Gastrocnemius medialis (tissue), 4 donors: ENCODE results near the gene CLSTN2.

Experiments
- CTCF ChIP-seq, 5 experiments: fragments of 450-650 bp in 3 of 5; fragments of 200-600 bp in 2 of 5; sonication (generic) in 2 of 5; IDR thresholded peaks in 4 of 5; conservative IDR thresholded peaks in 1 of 5; 1 replicate in 4 of 5; 2 replicates in 1 of 5; pipeline ENCODE4 v1.5.1; 2016 to 2019; ENCODE audit warnings: antibody characterized with exemption in 5 of 5, mild to moderate bottlenecking in 3 of 5, moderate library complexity in 3 of 5
- POLR2A ChIP-seq, 2 donors: fragments of 450-650 bp; IDR thresholded peaks; one replicate each; pipeline ENCODE4 v1.6.1; 2017; ENCODE audit warnings: antibody characterized with exemption in 2 of 2, mild to moderate bottlenecking in 2 of 2, moderate library complexity in 2 of 2

- TF ChIP-seq POLR2A (IDR thresholded peaks at IDR 0.05) (no peak), CTCF (IDR thresholded peaks at IDR 0.05 in 4 of 5, conservative IDR thresholded peaks at IDR 0.05 in 1 of 5) (no peak)
These were observed 52.9 kb downstream of the CLSTN2 start for GRCh38 chr3:139987908-139988307.
